ENCODE measurements around the gene UBR4.

DNA sequence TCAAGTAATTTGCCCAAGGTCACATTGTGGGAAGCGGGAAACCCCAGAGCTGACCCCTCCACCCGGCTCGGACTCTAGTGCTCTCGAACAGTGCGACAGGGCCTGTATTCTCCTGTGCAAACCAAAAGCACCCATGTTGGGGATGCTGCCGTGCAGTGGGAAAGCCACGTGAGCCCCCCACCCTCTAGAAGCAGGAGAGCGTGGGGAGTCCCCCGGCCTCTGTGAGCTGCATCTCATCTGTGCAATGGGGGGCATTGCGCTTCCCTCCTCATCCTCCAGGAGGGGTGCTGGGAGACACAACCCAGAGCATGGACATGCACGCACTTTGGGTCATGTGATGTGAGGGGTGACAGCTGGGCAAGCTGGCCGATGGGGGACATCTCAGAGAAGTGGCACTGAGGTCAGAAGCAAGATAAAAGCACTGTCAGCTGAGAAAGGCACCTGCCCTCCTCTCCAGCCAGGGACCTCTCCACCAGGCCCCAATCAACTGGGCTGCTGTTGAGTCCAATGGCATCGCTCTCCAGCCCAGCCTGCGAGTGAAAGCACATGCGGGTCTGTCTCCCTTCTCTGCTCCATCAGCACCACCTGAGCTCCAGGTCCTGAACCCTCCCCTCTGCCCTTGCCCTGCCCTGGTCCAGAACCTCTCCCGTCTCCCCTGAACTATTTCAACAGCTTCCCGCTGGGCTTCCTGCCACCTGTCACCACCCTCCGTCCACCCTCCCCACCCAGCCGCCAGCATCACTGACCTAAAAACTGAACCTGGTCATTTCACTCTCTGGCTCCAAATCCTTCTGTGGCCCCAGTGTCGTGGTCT lies 177.2 kb downstream of the UBR4 start:
- no peak for TF ChIP-seq POLR2A (IDR thresholded peaks at IDR 0.05)
- TF ChIP-seq, protein P1, sequence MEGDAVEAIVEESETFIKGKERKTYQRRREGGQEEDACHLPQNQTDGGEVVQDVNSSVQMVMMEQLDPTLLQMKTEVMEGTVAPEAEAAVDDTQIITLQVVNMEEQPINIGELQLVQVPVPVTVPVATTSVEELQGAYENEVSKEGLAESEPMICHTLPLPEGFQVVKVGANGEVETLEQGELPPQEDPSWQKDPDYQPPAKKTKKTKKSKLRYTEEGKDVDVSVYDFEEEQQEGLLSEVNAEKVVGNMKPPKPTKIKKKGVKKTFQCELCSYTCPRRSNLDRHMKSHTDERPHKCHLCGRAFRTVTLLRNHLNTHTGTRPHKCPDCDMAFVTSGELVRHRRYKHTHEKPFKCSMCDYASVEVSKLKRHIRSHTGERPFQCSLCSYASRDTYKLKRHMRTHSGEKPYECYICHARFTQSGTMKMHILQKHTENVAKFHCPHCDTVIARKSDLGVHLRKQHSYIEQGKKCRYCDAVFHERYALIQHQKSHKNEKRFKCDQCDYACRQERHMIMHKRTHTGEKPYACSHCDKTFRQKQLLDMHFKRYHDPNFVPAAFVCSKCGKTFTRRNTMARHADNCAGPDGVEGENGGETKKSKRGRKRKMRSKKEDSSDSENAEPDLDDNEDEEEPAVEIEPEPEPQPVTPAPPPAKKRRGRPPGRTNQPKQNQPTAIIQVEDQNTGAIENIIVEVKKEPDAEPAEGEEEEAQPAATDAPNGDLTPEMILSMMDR (IDR thresholded peaks at IDR 0.05) = no peak

Data from Peyer's patch (tissue), 4 donors.